22Rv1 (cell line): ENCODE measurements around the gene CLASP1.

Source experiments
- H3K27ac ChIP-seq: fragments of 450-650 bp; 2 replicates; pipeline ENCODE4 v1.5.1; 2017
- ZFX ChIP-seq: fragments of 450-650 bp; IDR thresholded peaks from 2 replicates; pipeline ENCODE4 v1.6.1; 2017; ENCODE audit warnings: antibody characterized with exemption, borderline replicate concordance
- TF ChIP-seq, protein P1 (sequence below): fragments of 450-650 bp; IDR thresholded peaks from 2 replicates; pipeline ENCODE4 v1.5.1; 2017; ENCODE audit warnings: mild to moderate bottlenecking

Gene CLASP1

DNA sequence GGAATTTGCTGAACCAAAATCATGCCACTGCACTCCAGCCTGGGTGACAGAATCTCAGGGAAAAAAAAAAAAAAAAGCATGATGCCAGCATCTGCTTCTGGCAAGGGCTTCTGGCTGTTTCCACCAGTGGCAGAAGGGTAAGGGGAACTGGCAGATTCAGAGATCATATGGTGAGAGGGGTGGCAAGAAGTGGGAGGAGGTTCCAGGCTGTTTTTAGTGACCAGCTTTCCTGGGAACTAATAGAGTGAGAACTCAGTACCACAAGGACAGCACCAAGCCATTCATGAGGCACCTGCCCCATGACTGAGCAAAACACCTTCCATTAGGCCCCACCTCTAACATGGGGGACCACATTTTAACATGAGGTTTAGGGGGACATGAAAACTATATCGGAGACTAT lies 18.4 kb upstream of the CLASP1 start:
- no peak for TF ChIP-seq ZFX
- TF ChIP-seq, protein P1, sequence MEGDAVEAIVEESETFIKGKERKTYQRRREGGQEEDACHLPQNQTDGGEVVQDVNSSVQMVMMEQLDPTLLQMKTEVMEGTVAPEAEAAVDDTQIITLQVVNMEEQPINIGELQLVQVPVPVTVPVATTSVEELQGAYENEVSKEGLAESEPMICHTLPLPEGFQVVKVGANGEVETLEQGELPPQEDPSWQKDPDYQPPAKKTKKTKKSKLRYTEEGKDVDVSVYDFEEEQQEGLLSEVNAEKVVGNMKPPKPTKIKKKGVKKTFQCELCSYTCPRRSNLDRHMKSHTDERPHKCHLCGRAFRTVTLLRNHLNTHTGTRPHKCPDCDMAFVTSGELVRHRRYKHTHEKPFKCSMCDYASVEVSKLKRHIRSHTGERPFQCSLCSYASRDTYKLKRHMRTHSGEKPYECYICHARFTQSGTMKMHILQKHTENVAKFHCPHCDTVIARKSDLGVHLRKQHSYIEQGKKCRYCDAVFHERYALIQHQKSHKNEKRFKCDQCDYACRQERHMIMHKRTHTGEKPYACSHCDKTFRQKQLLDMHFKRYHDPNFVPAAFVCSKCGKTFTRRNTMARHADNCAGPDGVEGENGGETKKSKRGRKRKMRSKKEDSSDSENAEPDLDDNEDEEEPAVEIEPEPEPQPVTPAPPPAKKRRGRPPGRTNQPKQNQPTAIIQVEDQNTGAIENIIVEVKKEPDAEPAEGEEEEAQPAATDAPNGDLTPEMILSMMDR, result no peak

DNA sequence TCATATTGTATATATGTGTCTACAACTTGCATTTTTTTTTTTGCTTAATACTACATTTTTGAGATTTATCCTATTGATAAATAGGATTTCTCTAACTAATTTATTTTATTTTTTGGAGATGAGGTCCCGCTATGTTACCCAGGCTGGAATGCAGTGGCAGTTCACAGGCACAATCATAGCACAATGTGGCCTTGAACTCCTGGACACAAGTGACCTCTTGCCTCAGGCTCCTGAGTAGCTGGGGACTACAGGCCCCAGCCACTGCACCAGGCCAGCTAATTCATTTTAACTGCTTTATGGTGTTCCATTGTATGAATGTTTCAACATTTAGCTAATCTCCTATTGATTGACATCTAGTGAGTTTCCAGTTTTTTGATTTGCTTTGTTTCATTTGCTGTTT lies 16.8 kb upstream of the CLASP1 start:
- TF ChIP-seq, protein P1, result no peak
- TF ChIP-seq ZFX, result no peak

More for the DNA sequence above, 18.4 kb upstream of the CLASP1 start:
- no peak overlapping the region for H3K27ac ChIP-seq

DNA sequence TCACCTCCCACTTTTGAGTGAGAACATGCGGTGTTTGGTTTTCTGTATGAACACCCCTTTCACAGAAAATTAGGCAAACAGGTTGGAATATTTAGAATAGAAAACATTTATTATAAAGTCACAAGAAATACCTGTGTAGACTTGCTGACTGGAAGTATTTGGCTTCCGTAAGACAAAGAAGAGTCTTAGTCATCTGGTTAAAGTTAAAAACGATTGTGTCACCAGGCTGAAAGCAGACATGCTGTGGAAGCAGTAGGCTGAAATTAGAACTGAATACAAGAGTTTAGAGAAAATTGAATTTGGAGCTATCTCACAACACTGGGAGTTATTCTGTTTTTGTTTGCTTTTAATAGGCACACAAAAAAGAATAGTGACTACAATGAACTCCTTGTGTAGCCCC lies 16.2 kb upstream of the CLASP1 start:
- no peak overlapping the region for H3K27ac ChIP-seq
- TF ChIP-seq, protein P1, result no peak
- no peak for TF ChIP-seq ZFX

More for the DNA sequence above, 16.8 kb upstream of the CLASP1 start:
- H3K27ac ChIP-seq, result no peak overlapping the region

DNA sequence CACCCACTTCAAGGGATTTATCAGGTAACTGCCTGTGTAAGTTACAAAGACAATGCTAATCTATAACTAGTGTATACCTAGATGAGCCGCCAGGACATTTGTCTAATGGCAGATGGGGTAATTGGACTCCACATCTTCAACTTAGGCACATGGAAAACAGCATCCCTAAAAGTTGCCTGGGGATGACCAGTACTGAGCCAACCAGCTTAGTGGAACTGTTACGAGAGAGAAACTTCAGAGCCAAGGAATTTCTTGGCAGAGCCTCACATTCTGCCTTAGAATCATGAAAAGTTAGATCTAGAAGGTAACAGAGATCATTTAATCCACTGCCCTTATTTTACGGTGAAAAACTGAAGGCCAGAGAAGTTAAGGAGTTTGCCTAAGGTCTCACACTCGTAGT lies 15.5 kb upstream of the CLASP1 start:
- no peak overlapping the region for H3K27ac ChIP-seq
- TF ChIP-seq, protein P1, result no peak

DNA sequence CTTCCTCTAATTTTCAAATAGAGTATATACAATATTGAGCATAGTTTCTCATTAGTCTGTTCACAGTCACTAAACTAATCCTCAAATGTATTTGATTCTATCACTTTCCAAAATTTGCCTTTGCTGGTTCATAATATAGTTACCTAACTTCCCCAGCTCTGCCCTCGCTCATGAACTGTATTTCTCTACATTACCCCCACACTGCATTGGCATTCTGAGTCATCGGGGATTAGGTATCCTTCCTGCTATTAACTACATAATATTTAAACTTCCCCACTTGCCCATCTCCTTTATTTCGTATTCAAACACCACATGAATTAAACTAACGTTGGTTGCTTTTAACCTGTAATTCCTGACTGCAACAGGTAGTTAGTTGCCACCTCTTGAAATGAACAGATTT lies 14.8 kb upstream of the CLASP1 start:
- TF ChIP-seq, protein P1, result no peak
- TF ChIP-seq ZFX, result no peak
- no peak overlapping the region for H3K27ac ChIP-seq

DNA sequence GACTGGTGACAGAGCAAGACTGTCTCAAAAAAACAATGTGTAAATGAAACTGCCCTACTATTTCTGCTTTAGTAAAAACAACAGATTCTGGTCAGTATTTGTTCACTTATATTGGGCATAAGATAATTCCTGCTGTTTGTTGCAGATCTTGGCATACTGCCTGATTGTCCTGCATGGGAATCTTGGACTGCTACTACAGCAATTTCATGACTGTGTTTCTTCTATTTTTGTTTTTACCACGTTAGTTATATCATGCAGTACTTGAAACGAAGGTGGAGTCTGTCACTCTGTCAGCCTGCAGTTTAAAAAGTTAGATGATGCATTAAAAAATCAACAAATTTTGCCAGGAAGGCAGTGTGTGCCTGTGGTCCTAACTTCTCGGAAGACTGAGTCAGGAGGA lies 14.2 kb upstream of the CLASP1 start:
- H3K27ac ChIP-seq, result no peak overlapping the region
- TF ChIP-seq, protein P1, result no peak
- TF ChIP-seq ZFX, result no peak

DNA sequence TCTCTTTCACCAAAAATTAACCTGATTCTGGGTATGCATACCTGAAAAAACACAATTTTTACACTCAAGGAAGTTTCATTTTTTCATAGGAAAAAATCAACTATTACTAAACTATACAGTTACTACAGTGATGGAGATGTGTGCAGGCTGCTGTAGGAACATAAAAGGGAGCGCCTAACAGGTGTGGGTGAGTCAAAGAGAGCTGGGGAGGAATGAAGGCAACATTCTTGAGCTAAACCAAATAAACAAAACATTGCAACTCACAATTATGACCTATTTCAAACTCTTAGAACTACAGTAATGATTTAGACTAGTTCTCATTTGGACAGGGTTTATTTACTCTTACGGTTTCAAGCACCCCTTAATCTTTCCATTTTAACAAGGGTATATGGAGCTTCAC lies 13.4 kb upstream of the CLASP1 start:
- TF ChIP-seq, protein P1, result no peak
- no peak for TF ChIP-seq ZFX
- no peak overlapping the region for H3K27ac ChIP-seq
